Measurements from ENCODE around the gene XPC. TPM values are rescaled to one million over a fixed set of nuclear protein-coding genes. Genes with fewer than 3 reads are reported as not detected.

The XPC gene
- total RNA-seq, 6 experiments from 2014 or later: 14.4 to 23.1 (median 20.0) TPM

DNA sequence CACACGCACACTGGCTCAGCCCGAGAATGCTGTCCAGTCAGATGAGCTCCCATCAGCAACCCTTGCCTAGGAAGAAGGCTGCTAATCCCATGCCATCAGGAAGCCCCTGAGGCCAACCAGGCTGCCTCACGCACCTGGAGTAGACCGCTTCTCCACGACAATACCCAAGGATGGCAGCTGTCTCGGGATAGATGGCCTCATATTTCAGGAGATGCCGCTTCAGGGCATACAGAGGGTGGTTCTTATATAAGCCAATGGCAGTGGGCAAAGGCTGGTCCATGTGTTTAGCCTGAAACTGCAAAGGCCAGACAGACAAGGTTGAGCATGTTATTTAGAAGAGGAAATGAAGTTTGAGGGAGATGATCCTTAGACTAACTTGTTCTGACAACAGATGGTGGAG is 22.2 kb downstream of the XPC start:
- H3K4me3 ChIP-seq: no peak overlapping the region
- no peak overlapping the region for H3K27ac ChIP-seq
- ATAC-seq (no peak), DNase-seq (no peak)
- H3K9me3 ChIP-seq: no peaks in the 10 kb centered on the region
- H3K27me3 ChIP-seq: no peaks in the 10 kb centered on the region
- WGBS (ENCODE audit: insufficient coverage, low coverage, low lambda C conversion rate, missing lambda C conversion rate): 93% methylated on average over 3 of the region's 7 CpGs
- peaks cover 0 to 82% (median 48%) of the 10 kb centered on the region in 4 donors for H3K36me3 ChIP-seq
- no peaks in the 10 kb centered on the region for H3K4me1 ChIP-seq
- TF ChIP-seq POLR2A (IDR thresholded peaks at IDR 0.05): no peak
- intact Hi-C loops (cut with DNase I): no loop called here

- H3K4me3 ChIP-seq: no peak overlapping the region
- intact Hi-C loops (cut with DNase I): no loop called here
- DNase-seq (no peak), ATAC-seq (no peak)
- no peak overlapping the region for H3K27ac ChIP-seq
- no peaks in the 10 kb centered on the region for H3K4me1 ChIP-seq
- TF ChIP-seq CTCF (IDR thresholded peaks at IDR 0.05): no peak
- 88% methylated on average over 7 of the region's 7 CpGs for WGBS (ENCODE audit: insufficient coverage, low coverage, low lambda C conversion rate, missing lambda C conversion rate)
- H3K9me3 ChIP-seq: no peaks in the 10 kb centered on the region
- H3K36me3 ChIP-seq: peaks cover 0 to 73% (median 42%) of the 10 kb centered on the region in 4 donors
- no peaks in the 10 kb centered on the region for H3K27me3 ChIP-seq
Measured at GRCh38 chr3:14154895-14155440, 23.4 kb downstream of the XPC start.

DNA sequence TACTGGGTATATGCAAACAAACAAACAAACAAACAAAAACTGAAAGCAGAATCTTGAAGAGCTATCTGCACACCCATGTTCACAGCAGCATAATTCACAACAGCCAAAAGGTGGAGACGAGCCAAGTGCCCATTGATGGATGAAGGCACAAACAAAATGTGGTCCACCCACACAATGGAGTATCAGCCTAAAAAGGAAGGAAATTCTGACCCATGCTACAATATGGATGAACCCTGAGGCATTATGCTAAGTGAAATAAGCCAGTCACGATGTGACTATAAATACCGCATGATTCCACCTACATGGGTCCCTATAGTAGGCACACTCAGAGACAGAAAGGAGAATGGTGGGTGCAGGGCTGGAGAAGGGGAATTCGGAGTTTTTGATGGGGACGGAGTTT is 24.1 kb downstream of the XPC start:
- H3K27ac ChIP-seq: no peak overlapping the region
- TF ChIP-seq POLR2A (IDR thresholded peaks at IDR 0.05) (no peak), CTCF (IDR thresholded peaks at IDR 0.05) (no peak)
- H3K4me3 ChIP-seq: no peak overlapping the region
- H3K4me1 ChIP-seq: no peaks in the 10 kb centered on the region
- ATAC-seq (no peak), DNase-seq (no peak)
- no peaks in the 10 kb centered on the region for H3K27me3 ChIP-seq
- peaks cover 0 to 66% (median 35%) of the 10 kb centered on the region in 4 donors for H3K36me3 ChIP-seq
- intact Hi-C loops (cut with DNase I): no loop called here
- H3K9me3 ChIP-seq: no peaks in the 10 kb centered on the region
- WGBS (ENCODE audit: insufficient coverage, low coverage, low lambda C conversion rate, missing lambda C conversion rate): 94% methylated on average over 5 of the region's 5 CpGs

DNA sequence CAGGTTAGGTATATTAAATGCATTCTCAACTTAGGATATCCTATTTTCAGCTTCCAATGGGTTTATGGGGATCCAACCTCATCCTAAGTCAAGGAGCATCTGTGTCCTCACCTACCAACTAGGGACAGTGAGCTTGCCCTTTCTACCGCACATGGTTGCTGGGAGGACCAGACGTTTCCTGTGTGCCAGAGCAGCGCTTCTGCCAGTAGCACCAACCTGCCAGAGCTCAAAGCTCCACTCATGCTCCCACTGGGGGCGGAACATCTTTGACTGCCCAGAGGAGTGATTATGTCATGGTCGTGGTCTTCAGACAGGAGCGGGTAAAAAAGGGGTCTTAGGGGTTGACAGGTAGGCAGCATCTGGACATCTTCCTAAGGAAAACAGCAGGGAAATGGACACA is 24.7 kb downstream of the XPC start:
- WGBS (ENCODE audit: insufficient coverage, low coverage, low lambda C conversion rate, missing lambda C conversion rate): 100% methylated on average over 1 of the region's 6 CpGs

GRCh38 chr3:14152963-14153355 is 25.4 kb downstream of the XPC start:
- Histone ChIP-seq H3K36me3 (peaks cover 0 to 53% (median 25%) of the 10 kb centered on the region in 4 donors), H3K27ac (no peak overlapping the region), H3K4me1 (no peaks in the 10 kb centered on the region), H3K9me3 (no peaks in the 10 kb centered on the region), H3K27me3 (no peaks in the 10 kb centered on the region), H3K4me3 (no peak overlapping the region)
- intact Hi-C loops (cut with DNase I): no loop called here
- 89% methylated on average over 3 of the region's 4 CpGs for WGBS (ENCODE audit: insufficient coverage, low coverage, low lambda C conversion rate, missing lambda C conversion rate)
- TF ChIP-seq CTCF (IDR thresholded peaks at IDR 0.05): no peak
- no peak for TF ChIP-seq POLR2A (IDR thresholded peaks at IDR 0.05)
- DNase-seq: no peak
- no peak for ATAC-seq

More for the DNA sequence above, 24.7 kb downstream of the XPC start:
- no peak overlapping the region for H3K4me3 ChIP-seq
- H3K27ac ChIP-seq: no peak overlapping the region
- ATAC-seq: no peak
- intact Hi-C loops (cut with DNase I): no loop called here
- H3K36me3 ChIP-seq: peaks cover 0 to 60% (median 32%) of the 10 kb centered on the region in 4 donors
- H3K27me3 ChIP-seq: no peaks in the 10 kb centered on the region
- H3K4me1 ChIP-seq: no peaks in the 10 kb centered on the region
- TF ChIP-seq CTCF (IDR thresholded peaks at IDR 0.05) (no peak), POLR2A (IDR thresholded peaks at IDR 0.05) (no peak)
- H3K9me3 ChIP-seq: no peaks in the 10 kb centered on the region
- DNase-seq: no peak

All from right lobe of liver (tissue), 6 donors.